Activated CD4-positive, alpha-beta memory T cell treated with anti-CD3 and anti-CD28 coated beads for 36 hours (primary cell): ENCODE results near the gene KRTAP17-1. TPM values are rescaled to one million over a fixed set of nuclear protein-coding genes. Genes with fewer than 3 reads are reported as not detected.
"Not testable (repeated sequence)": the region's sequence is repeated elsewhere in the genome, so short reads cannot be mapped to it uniquely, and the experiment has no call there.

Experiments
- CTCF ChIA-PET: fragments of 350-600 bp; sonication (Branson Sonifier 250); formaldehyde crosslinking; loops from one replicate; lab custom pipeline; 2021; ENCODE audit warnings: antibody characterized with exemption, inconsistent platforms; lab: Charles Lee
- POLR2A ChIA-PET: fragments of 350-600 bp; sonication (Branson Sonifier 250); formaldehyde crosslinking; loops from one replicate; lab custom pipeline; 2021; ENCODE audit warnings: antibody characterized with exemption; lab: Charles Lee
- DNase-seq: peaks from one replicate; pipeline ENCODE4 v3.0.0-alpha.2; 2020
- H3K27ac Mint-ChIP-seq: one replicate; pipeline ENCODE4 v1.8.0; 2021; ENCODE audit warnings: mixed read lengths
- H3K27me3 Mint-ChIP-seq: one replicate; pipeline ENCODE4 v1.8.0; 2021; ENCODE audit warnings: mixed read lengths
- H3K36me3 Mint-ChIP-seq: one replicate; pipeline ENCODE4 v1.8.0; 2021; ENCODE audit warnings: mixed read lengths
- H3K4me1 Mint-ChIP-seq: one replicate; pipeline ENCODE4 v1.8.0; 2021; ENCODE audit warnings: low read depth, mixed read lengths
- H3K4me3 Mint-ChIP-seq: one replicate; pipeline ENCODE4 v1.8.0; 2021; ENCODE audit warnings: mild to moderate bottlenecking, mixed read lengths
- H3K9me3 Mint-ChIP-seq: one replicate; pipeline ENCODE4 v1.8.0; 2021; ENCODE audit warnings: mixed read lengths
- intact Hi-C: fragments of 100-400 bp; cut with micrococcal nuclease; formaldehyde crosslinking; loops from one replicate; pipeline ENCODE4 v1.15.1; 2023
- total RNA-seq, 2 experiments: library from RNA; stranded (reverse); gene quantifications; one replicate each; pipeline ENCODE4 v1.2.3, GENCODE V29; 2021

Gene KRTAP17-1
- total RNA-seq, 2 experiments from 2014 or later: not detected

DNA sequence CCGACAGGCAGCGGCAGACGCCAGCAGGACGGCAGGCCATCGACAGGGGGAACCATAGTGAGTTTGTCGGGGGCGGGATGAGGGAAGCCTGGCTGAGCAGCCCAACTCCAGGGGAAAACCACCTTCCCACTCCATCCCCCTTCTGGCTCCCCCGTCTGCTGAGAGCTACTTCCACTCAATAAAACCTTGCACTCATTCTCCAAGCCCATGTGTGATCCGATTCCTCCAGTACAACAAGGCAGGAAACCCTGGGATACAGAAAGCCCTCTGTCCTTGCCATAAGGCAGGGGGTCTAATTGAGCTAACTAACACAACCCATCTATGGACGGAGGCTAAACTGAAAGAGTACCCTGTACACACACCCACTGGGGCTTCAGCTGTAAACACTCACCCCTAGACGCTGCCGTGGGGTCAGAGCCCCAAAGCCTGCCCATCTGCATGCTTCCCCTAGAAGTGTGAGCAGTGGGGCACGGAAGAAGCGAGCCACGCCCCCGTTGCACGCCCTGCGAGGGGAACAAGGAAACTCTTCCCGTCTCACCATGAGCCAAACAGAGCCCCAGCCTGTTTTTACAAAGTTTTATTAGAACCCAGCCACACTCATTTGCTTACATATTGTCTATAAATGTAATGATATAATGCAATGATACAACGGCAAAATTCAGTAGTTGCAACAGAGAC, 16.9 kb downstream of the KRTAP17-1 start:
- Mint-ChIP-seq H3K4me3 (no peak overlapping the region), H3K36me3 (no peaks in the 10 kb centered on the region), H3K4me1 (peaks cover 3% of the 10 kb centered on the region), H3K9me3 (peaks cover 3% of the 10 kb centered on the region), H3K27me3 (no peaks in the 10 kb centered on the region), H3K27ac (no peak overlapping the region)
- intact Hi-C loops: no loop called here
- ChIA-PET CTCF (no interaction called here), POLR2A (no interaction called here)
- DNase-seq: no peak

DNA sequence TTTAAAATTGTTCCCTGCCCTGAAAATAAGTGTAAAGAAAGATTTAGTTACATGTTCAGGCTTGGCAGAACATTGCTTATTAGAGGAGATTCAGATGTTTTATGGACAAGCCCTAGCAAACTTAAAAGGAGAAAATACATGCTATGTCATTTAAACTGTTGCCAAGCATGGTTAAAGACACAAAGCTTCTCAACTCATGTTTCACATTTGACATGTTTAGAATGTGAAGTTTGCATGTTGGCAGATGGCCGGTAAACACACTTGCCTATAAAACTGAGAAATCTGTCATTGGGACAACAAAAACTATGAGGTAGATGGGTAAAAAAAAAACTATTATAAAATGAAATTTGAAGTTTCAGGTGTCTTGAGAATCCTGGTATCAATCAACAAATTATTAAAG, 18.7 kb downstream of the KRTAP17-1 start:
- intact Hi-C loops: no loop called here
- Mint-ChIP-seq H3K4me1 (peaks cover 3% of the 10 kb centered on the region), H3K9me3 (peaks cover 3% of the 10 kb centered on the region)

DNA sequence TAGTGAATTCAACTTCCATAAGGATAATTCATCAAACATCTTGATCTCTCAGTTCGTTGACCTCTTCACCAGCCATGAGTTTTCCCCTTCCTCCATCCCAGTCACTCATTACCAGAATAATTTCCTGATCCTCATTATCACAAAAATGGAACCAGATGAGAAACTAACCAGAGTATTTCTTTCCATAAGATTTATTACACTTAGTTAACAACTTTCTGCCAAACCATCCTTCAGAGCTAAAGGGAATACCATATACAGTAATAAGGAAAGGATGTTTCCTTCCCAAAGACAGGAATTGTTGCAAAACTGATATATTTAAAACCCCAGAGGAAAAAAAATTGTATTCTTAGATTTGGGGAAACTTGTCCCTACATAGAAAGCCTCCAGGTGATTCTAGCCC, 21.5 kb downstream of the KRTAP17-1 start:
- Mint-ChIP-seq H3K27me3 (peaks cover 2% of the 10 kb centered on the region), H3K4me3 (no peak overlapping the region), H3K9me3 (no peaks in the 10 kb centered on the region), H3K4me1 (no peaks in the 10 kb centered on the region), H3K36me3 (no peaks in the 10 kb centered on the region), H3K27ac (no peak overlapping the region)
- ChIA-PET POLR2A (no interaction called here), CTCF (no interaction called here)
- intact Hi-C loops: no loop called here
- no peak for DNase-seq

More for the DNA sequence above, 18.7 kb downstream of the KRTAP17-1 start:
- H3K27me3 Mint-ChIP-seq: no peaks in the 10 kb centered on the region
- CTCF ChIA-PET: no interaction called here
- H3K4me3 Mint-ChIP-seq: no peak overlapping the region
- POLR2A ChIA-PET: no interaction called here
- no peak overlapping the region for H3K27ac Mint-ChIP-seq
- H3K36me3 Mint-ChIP-seq: no peaks in the 10 kb centered on the region
- DNase-seq: no peak

DNA sequence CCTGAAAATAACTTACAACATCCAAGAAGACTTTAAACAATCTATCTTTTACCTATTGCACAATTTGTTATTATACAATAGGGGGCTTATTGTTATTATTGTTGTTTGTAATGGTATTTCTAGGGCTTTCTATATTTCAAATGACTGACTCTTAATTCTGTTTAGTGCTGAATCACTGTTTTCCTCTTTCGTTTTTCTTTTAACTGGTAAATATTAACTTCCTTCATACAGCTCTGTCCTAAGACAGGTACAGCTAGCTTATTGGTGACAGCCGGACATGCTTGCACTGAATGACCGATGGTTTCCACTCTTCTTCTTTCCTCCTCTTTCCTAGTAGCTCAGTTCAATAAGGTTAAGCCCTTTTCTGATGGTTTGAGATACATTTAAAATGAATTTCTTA, 28.5 kb downstream of the KRTAP17-1 start:
- no peak for DNase-seq
- Mint-ChIP-seq H3K9me3 (no peaks in the 10 kb centered on the region), H3K36me3 (no peaks in the 10 kb centered on the region), H3K4me3 (no peak overlapping the region), H3K27ac (no peak overlapping the region), H3K4me1 (peaks cover 8% of the 10 kb centered on the region), H3K27me3 (peaks cover 2% of the 10 kb centered on the region)
- CTCF ChIA-PET: interaction anchor here (1.3 to 1.9 kb wide), 2 partner anchors 35 to 209 kb away, joined by 3 to 5 read pairs; no protein-coding TSS in a partner anchor
- POLR2A ChIA-PET: no interaction called here
- intact Hi-C loops: no loop called here

DNA sequence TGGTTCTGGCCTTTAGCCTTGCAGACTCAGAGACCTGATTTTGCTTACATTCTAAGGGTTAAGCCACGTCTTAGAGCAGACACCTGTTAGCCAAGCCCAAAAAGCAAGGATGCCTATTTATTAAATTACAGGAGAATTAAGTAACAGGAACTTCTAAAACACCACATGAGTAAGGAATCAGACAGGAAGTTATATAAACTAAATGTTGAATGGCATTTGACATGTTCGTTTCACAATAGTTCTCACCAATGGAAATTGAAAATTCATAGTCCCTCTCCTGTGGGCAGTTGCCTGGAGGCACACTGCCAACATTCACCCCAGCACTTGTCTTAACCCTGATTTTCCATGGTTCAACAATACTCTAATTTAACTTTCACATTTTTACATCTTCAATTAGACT, 31.0 kb downstream of the KRTAP17-1 start:
- CTCF ChIA-PET: no interaction called here

DNA sequence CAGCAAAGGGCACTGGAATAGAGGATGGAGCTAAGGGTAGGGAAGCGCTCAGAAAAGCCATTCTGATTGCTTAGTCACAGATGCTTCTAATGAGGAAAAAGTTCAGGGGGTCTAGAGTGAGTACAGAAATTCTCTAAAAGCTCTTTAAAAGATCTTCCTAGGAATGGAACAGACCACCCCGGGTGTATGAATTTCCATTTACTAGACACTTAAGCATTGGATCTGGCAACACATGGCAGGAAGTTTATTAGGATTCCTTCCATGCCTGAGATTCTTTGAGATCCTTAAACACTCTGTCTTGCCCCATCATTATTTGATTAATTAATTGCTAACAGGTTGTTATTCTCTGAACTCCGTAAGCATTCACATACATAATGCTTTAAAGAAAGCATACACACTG, 31.5 kb downstream of the KRTAP17-1 start:
- Mint-ChIP-seq H3K27me3 (no peaks in the 10 kb centered on the region), H3K4me3 (no peak overlapping the region), H3K27ac (no peak overlapping the region), H3K36me3 (no peaks in the 10 kb centered on the region), H3K4me1 (peaks cover 8% of the 10 kb centered on the region), H3K9me3 (no peaks in the 10 kb centered on the region)
- intact Hi-C loops: no loop called here
- no peak for DNase-seq
- CTCF ChIA-PET: interaction anchor here (0.9 kb wide), 1 partner anchor 39 kb away, joined by 3 read pairs; no protein-coding TSS in a partner anchor
- POLR2A ChIA-PET: no interaction called here

More for the DNA sequence above, 31.0 kb downstream of the KRTAP17-1 start:
- no peak overlapping the region for H3K27ac Mint-ChIP-seq
- H3K4me3 Mint-ChIP-seq: no peak overlapping the region
- DNase-seq: no peak
- no peaks in the 10 kb centered on the region for H3K27me3 Mint-ChIP-seq
- intact Hi-C loops: no loop called here
- peaks cover 8% of the 10 kb centered on the region for H3K4me1 Mint-ChIP-seq
- H3K9me3 Mint-ChIP-seq: no peaks in the 10 kb centered on the region
- no peaks in the 10 kb centered on the region for H3K36me3 Mint-ChIP-seq
- POLR2A ChIA-PET: no interaction called here

DNA sequence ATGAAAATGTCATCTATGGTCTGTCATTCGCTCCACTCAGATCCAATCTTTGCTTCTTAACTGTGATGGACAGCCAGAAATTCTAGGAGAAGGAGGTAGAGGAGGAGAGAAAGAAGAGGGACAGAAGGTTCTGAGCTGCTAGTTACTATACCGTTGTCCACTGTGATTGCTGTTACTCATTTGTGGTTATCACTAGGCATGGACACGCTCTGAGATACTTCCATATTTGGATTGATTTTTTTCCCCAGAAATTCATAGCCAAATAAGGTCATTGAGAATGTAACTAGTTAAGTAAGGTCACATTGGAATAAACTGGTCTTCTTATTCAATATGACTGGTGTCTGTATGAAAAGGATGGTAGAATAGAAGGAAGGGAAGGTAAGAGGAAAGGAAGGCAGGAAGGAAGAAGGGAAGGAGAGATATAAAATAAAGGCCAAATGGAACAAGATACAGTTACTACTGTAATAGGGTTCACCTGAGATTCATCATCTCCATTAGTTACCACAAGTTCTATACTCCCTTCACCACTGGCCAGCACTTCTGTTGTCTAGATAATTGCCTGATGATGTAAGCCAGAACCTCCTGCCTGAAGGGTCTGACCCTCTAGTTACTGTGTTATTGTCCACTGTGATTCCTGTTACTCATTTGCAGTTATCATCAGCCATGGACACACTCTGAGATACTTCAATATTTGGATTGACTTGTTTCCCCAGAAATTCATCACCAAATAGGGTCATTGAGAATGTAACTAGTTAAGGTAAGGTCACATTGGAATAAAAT, 37.1 kb downstream of the KRTAP17-1 start:
- Mint-ChIP-seq H3K9me3 (no peaks in the 10 kb centered on the region), H3K36me3 (no peaks in the 10 kb centered on the region), H3K27ac (no peak overlapping the region), H3K4me3 (no peak overlapping the region), H3K27me3 (peaks cover 8% of the 10 kb centered on the region), H3K4me1 (no peaks in the 10 kb centered on the region)
- no peak for DNase-seq
- ChIA-PET POLR2A (no interaction called here), CTCF (no interaction called here)
- intact Hi-C loops: no loop called here

DNA sequence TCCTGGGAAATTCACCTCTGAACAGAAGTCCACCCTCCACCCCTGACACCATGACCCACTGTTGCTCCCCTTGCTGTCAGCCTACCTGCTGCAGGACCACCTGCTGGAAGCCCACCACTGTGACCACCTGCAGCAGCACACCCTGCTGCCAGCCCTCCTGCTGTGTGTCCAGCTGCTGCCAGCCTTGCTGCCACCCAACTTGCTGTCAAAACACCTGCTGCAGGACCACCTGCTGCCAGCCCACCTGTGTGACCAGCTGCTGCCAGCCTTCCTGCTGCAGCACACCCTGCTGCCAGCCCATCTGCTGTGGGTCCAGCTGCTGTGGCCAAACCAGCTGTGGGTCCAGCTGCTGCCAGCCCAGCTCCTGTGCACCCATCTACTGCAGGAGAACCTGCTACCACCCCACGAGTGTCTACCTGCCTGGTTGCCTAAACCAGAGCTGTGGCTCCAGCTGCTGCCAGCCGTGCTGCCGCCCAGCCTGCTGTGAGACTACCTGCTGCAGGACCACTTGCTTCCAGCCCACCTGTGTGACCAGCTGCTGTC, 39.8 kb downstream of the KRTAP17-1 start, which contains the start of gene KRTAP9-7:
Gene KRTAP9-7, plus strand, starts transcription at position 51 of the 543 bp plus-strand sequence. Its CDS starts 0 bp downstream, at position 51.
- H3K36me3 Mint-ChIP-seq, H3K4me1 Mint-ChIP-seq, DNase-seq, H3K27ac Mint-ChIP-seq, H3K27me3 Mint-ChIP-seq, POLR2A ChIA-PET, H3K9me3 Mint-ChIP-seq, CTCF ChIA-PET, H3K4me3 Mint-ChIP-seq: not testable (repeated sequence)
- intact Hi-C loops: loop anchor here (1.0 kb wide), 1 partner anchor 11 kb away; no protein-coding TSS in a partner anchor

DNA sequence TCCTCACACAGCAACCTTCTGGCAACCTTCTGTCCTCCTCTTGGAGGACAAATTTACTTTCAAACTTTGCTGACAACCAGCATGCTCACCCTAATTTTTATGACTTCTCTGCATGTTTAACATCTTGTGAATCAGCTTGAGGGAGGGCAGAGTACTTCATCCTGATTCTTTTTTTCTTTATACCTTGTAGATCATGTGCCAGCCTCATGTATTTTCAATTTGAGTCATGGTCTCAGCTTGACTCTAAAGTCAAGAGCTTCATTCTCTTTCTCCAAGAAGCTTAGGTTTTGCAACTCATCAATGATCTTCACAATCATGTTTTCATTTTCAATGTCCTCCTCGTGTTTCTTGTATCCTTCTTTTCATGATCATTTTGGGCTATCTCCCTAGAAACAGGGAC, 43.7 kb downstream of the KRTAP17-1 start:
- DNase-seq: no peak
- Mint-ChIP-seq H3K9me3 (no peaks in the 10 kb centered on the region), H3K27ac (no peak overlapping the region), H3K4me3 (no peak overlapping the region), H3K4me1 (peaks cover 7% of the 10 kb centered on the region), H3K27me3 (peaks cover 8% of the 10 kb centered on the region), H3K36me3 (no peaks in the 10 kb centered on the region)
- ChIA-PET POLR2A (no interaction called here), CTCF (no interaction called here)
- intact Hi-C loops: no loop called here

DNA sequence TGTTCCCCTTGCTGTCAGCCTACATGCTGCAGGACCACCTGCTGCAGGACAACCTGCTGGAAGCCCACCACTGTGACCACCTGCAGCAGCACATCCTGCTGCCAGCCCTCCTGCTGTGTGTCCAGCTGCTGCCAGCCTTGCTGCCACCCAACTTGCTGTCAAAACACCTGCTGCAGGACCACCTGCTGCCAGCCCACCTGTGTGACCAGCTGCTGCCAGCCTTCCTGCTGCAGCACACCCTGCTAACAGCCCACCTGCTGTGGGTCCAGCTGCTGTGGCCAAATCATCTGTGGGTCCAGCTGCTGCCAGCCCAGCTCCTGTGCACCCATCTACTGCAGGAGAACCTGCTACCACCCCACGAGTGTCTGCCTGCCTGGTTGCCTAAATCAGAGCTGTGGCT, 44.2 kb downstream of the KRTAP17-1 start:
- H3K9me3 Mint-ChIP-seq, H3K4me3 Mint-ChIP-seq, POLR2A ChIA-PET, intact Hi-C loops, H3K27ac Mint-ChIP-seq, CTCF ChIA-PET, H3K36me3 Mint-ChIP-seq, H3K4me1 Mint-ChIP-seq, DNase-seq, H3K27me3 Mint-ChIP-seq: not testable (repeated sequence)

DNA sequence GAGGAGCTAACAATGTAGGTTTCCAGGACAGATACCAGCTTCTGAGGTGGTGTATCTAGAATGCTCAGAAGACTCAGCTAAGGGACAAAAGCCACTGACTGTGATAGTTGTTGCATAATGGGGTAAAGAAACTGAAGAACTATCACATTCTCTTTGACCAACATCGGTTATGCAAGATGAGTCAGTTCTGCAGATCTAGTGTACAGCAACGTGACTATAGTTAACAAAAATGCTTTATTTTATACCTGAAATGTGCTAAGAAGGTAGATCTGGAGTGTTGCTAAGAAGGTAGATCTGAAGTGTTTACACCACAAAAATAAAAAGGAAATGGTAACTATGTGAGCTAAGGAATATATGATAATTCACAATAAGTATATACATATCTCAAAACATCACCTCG, 47.8 kb downstream of the KRTAP17-1 start:
- Mint-ChIP-seq H3K4me3 (no peak overlapping the region), H3K27me3 (peaks cover 3% of the 10 kb centered on the region), H3K36me3 (no peaks in the 10 kb centered on the region), H3K27ac (no peak overlapping the region), H3K4me1 (peaks cover 10% of the 10 kb centered on the region), H3K9me3 (no peaks in the 10 kb centered on the region)
- ChIA-PET POLR2A (no interaction called here), CTCF (no interaction called here)
- DNase-seq: no peak
- intact Hi-C loops: no loop called here

DNA sequence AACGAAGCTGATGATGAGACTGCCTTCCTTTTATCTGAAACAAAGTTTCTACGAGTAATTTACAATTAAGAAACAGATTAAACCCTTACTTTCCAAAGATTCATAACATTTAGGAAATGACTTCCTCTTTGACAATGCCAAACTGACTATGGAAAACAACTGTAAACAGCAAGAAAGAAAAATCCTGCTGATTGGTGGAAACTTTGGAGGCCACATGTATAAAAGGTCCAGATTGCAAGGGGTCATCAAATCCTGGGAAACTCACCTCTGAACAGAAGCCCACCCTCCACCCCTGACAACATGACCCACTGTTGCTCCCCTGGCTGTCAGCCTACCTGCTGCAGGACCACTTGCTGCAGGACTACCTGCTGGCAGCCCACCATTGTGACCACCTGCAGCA, 50.4 kb downstream of the KRTAP17-1 start, which contains the start of gene KRTAP9-6:
Gene KRTAP9-6, plus strand, starts transcription at position 301 of the 400 bp plus-strand sequence. Its CDS starts 0 bp downstream, at position 301.
- CTCF ChIA-PET: no interaction called here
- POLR2A ChIA-PET: no interaction called here
- Mint-ChIP-seq H3K9me3 (no peaks in the 10 kb centered on the region), H3K4me3 (no peak within 1 kb of the TSS), H3K4me1 (peaks cover 10% of the 10 kb centered on the region), H3K27ac (no peak within 1 kb of the TSS), H3K36me3 (no peaks in the 10 kb centered on the region), H3K27me3 (peaks cover 4% of the 10 kb centered on the region)
- intact Hi-C loops: no loop called here
- DNase-seq: no peak
